HG03521 (cell line): ENCODE data around the gene CELSR3.

Experiments used
- ATAC-seq: cut with Tn5 transposase; IDR thresholded peaks from one replicate; pipeline ENCODE4 v1.9.1; 2021; ENCODE audit warnings: mild to moderate bottlenecking, moderate library complexity; ENCODE audit not compliant: unreplicated experiment

Gene CELSR3, protein sequence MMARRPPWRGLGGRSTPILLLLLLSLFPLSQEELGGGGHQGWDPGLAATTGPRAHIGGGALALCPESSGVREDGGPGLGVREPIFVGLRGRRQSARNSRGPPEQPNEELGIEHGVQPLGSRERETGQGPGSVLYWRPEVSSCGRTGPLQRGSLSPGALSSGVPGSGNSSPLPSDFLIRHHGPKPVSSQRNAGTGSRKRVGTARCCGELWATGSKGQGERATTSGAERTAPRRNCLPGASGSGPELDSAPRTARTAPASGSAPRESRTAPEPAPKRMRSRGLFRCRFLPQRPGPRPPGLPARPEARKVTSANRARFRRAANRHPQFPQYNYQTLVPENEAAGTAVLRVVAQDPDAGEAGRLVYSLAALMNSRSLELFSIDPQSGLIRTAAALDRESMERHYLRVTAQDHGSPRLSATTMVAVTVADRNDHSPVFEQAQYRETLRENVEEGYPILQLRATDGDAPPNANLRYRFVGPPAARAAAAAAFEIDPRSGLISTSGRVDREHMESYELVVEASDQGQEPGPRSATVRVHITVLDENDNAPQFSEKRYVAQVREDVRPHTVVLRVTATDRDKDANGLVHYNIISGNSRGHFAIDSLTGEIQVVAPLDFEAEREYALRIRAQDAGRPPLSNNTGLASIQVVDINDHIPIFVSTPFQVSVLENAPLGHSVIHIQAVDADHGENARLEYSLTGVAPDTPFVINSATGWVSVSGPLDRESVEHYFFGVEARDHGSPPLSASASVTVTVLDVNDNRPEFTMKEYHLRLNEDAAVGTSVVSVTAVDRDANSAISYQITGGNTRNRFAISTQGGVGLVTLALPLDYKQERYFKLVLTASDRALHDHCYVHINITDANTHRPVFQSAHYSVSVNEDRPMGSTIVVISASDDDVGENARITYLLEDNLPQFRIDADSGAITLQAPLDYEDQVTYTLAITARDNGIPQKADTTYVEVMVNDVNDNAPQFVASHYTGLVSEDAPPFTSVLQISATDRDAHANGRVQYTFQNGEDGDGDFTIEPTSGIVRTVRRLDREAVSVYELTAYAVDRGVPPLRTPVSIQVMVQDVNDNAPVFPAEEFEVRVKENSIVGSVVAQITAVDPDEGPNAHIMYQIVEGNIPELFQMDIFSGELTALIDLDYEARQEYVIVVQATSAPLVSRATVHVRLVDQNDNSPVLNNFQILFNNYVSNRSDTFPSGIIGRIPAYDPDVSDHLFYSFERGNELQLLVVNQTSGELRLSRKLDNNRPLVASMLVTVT (N-terminal part only)

DNA sequence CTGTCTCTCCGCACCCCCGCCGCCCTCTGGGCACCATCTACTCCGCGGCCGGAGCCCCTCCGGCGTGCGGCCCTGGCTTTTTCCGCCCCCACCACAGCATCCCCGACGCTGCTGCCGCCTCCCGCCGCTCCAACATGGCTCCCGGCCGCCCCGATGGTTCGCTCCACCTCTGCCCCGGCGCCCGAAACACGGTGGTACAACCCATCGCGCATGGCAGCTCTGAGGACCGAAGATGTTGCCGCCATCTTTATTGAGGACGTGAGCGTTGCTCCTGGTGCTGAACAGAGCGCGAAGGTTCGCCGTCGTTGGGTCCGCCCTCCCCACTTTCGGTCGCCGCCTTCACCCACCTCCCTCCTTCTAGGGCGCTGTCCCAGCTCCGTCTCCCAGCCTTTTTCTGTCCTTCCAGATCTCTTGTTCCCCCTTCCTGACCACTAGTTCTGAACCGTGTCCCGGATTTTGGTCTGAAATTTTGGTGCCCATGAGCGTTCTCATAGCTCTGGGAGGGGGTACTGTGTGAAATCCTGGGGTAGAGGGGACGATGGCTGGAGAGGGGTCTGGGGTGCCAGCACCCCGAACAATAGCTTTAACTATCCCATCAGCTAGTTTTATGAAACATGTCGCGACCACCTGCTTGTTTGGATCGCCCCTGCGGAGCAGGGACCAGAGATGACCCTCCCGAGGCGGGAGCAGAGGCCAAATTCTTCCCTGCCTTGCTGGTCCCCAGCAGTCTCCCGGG is at the start of gene CELSR3:
CELSR3 (minus strand) TSS at position 134 of the 736 bp plus-strand sequence. CDS start 252 bp downstream, outside the sequence.
- no peak for ATAC-seq

DNA sequence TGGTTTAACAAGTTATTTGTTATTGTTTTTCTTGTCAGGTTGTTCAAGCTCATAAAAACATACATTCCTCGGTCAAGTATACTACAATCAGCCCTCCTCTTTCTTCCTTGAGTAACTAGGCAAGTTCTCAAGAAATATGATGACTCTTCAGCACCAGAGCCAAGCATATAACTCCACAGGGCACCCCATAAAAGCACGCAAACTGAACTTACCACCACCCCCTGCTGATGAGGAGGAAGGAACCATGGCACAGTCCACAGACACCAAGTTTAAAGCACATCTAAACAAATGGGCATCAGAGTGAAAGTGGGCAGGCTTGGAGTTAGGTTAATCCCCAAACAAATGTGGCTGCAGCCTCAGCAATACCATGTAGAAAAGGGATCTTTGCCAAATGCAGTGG is 49.0 kb upstream of the CELSR3 start:
- ATAC-seq = no peak

DNA sequence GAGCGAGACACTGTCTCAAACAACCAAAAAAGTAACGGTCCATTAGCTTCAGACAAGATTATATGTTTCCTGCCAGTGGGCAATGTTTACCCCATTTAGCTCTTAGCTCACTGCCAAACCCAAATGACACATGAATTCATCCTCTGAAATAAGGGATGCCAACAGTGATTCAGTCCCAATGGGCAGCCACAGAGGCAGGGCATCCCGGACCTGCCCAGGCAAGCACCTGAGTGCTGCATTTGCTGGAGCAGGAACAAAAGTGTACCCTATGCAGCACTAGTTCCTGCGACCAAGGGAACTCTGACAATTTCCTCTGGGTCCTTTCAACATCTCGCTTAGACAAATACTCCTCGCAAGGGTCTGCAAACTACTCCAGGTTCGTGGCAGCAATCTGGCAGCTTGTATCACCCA is 46.4 kb upstream of the CELSR3 start:
- no peak for ATAC-seq

DNA sequence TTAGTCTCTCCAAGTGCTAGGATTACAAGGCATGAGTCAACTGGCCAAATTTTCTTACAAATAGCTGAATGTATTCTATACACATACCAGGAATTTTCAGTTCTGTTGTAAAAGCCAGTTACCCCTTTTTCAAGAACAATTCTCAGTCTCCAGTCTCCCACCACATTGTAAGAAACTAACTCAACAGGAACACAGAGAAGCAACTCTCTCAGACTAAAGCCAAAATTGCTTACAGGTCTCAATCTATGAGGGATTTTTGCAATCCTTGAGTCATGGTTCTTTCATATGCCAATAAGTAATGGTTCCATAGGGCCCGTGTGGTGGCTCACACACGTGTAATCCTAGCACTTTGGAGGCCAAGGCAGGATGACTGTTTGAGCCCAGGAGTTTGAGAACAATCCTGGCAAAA is 45.8 kb upstream of the CELSR3 start:
- no peak for ATAC-seq

DNA sequence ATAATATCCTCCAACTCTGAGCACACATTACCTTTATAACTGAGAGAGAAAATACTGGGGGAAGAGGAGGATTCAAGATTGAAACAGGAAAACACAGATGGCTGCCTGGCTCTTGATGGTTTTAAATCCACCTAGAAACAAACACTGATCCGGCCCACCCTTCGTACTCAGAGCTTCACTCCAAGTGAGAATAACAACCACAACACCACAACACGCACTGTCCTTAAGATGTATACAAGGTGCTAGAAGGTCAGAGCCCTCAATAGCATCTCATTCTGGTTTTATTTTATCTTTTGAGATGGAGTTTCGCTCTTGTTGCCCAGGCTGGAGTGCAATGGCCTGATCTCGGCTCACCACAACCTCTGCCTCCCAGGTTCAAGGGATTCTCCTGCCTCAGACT is 44.5 kb upstream of the CELSR3 start:
- no peak for ATAC-seq

DNA sequence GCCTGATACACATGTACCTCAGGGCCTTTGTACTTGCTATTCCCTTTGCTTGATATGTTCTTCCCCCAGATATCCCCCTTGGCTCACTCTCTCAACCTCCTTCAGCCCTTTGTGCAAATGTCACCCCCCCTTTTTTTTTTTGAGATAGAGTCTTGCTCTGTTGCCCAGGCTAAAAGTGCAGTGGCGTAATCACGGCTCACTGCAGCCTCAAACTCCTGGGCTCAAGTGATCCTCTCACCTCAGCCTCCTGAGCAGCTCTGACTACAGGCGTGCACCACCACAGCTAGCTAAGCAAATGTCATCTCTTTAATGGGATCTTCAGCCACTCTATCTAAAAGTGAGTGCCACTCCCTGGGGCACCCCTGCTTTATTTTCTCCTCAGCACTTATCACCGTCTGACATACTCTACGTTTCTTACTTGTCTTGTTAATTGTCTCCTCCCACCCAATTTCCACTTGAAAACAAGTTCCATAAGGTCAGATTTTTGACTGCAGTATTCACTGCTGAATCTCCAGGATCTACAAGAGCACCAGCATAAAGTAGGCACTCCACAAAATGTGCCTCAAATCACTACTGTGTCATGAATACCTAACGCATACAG is 39.7 kb upstream of the CELSR3 start:
- ATAC-seq = no peak

DNA sequence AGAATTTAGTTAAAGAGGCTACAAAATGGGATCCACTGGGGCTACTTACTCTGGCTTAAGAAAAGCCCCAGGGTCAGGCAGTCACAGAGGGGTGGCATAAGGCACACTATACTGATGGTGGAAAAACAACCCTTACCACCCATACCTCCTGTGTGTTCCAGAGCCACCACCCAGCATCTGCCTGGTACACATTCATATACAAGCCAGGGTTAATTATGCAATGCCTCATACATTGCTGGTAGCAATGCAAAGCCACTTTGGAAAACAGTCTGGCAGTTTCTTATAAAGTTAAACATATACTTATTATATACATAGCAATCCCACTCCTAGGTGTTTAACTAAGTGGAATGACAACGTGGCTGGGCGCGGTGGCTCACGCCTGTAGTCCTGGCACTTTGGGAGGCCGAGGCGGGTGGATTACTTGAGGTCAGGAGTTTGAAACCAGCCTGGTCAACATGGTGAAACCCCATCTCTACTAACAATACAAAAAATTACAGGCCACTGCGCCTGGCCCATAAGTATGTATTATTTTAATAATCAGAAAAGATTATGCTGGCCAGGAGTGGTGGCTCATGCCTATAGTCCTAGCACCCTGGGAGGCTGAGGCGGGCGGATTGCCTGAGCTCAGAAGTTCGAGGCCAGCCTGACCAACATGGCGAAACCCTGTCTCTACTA is 38.2 kb upstream of the CELSR3 start:
- no peak for ATAC-seq

DNA sequence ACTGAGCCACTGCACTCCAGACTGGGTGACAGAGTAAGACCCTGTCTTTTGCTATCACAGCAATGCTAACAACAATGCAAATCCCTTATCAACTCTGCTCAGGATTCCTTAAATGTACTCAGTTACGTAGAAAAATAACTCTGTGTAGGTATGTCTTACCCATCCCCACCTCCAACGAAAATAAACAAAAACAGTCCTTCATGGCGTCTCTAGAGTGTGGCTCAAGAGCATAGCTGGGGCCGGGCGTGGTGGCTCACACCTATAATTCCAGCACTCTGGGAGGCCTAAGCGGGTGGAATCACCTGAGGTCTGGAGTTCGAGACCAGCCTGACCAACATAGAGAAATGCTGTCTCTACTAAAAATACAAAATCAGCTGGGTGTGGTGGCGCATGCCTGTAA is 36.2 kb upstream of the CELSR3 start:
- no peak for ATAC-seq

DNA sequence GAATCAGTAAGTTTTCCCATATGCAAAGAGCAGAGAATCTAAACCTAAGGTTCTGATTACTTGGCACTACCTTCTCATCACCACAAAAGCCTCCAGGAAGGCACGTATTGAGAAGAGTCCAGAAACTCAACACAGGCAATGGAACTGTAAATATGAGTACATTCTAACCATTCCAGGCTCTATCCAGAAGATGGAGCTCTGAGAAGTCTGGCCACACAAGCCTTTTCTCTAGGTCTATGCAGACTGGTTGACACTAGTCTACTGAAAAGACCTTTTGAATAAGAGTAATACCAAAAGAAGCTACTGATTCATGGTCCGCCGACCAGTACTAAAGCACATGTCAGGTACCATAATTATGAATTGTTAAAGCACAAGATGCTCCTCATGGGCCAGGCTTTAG is 35.3 kb upstream of the CELSR3 start:
- ATAC-seq = no peak

DNA sequence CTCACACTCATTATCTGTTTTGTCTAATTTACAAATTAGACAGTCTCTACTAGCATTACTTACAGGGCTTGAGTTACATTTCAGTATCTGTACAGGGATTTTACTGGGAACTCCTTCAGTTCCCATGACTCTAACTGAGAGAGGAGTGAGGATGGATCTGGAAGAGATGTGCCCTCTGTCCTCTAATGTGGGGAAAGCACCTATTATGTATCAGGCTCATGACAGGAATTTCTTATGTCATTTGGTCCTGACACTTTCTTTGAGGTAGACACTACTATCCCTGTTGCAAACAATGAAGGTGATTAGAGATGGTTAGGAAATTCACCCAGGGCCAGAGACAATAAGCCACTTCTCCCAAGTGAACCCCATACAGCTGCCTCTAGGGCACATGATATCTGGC is 33.9 kb upstream of the CELSR3 start:
- no peak for ATAC-seq

DNA sequence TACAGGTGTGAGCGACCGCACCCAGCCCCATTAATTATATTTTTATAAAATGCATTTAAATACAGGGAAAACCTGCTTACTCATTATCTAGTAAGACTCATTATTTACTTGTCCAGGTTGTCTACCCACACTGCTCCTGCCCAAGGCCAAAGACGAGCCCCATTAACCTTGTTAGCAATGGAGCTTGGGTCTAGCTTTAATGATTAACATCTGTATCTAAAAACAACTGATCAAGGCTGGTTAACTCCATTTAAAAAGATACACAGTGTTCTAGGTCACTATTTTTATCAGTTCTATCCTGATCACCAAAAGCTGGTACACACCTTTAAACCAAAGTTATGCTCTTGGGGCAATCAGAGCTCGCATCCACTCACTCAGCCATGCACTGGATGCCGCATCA is 33.5 kb upstream of the CELSR3 start:
- no peak for ATAC-seq

DNA sequence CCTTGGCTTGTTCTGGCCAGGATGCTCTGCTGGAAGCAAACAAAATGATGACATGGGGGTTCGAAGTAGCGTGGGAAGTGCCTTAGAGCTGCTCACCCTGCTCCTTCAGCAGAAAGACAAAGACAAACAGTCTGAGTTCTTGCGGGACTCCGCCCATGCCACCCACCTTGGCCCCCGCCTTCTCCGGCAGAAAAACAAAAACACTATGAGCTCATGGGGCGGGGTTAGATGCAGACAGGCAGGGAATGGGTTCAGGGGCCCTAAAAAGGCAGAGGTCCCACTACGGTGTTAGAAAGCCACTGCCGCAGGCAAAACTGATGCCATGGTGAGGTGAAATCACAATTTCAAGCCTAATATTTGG is 32.7 kb upstream of the CELSR3 start:
- ATAC-seq = no peak

DNA sequence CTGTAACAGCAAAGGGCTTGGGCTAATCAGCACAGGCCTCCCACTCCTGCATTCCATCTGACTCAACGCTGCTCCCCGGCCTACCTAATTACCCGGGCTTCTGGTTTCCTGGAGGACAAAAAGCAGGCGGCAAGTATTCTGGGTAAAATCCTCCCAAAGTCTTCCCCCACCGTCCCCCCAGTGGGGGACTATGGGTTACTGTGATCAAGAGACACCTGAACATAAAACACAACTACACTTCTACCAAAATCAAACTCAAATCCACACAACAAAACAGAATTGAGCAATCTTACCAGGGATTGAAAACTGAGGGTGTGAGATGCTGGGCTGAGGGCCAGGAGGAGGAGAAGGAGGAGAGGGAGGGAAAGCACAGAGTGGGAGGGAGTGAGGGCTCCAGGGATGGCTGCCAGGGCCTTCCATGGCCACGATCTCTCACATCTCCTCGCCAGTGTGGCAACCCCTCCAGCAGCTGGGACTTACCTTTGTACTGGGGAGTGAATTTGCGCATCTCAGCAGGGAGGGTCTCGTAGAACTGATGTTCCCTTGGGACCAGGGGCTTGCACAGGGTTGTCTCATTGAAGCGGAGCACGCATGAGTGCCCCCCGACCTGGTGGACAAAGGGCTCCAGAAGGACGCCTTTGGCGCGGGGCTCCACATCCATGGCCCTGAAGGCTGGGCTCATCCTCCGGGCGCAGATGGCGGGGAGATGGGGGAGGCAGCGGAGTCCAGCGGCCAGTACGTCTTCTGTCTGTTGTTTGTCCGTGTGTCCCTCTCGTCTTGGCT is 32.1 kb upstream of the CELSR3 start:
- no peak for ATAC-seq

DNA sequence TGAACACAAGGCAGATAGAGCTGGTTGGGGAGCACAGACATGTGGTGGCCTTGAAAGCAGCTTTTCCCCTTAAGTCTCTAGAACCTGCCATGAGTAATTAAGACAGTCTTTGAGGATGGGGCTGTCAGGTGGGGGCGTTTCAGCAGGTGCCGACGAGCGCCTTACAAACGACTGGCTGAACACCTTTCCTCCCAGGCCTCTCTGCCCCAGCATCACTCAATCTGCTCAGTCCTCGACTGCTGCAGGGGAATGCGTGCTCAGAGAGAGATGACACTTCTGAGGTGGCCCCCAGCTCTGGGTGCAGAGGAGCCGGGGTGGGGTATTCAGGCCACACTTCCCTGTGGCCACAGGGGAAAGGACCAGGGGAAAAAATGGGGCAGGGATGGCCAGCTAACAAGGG is 31.1 kb upstream of the CELSR3 start:
- ATAC-seq = no peak

DNA sequence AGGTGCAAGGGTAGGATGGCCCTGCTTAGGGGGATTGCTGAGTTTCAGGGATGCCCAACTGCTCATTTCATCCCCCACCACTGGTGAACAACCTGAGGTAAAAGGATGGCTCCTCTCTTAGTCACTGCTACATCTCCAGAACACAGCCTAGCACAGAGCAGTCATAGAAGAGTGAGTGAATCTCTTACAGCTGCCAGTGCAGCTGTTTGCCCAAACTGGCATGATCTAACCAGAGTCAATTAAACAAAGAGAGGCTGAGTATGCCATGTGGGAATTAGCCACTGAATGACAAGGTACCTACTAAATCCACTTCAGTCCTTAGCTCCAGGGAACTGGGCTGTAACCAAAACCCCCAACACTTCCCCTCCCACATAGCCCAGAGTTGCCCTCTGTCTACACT is 29.9 kb upstream of the CELSR3 start:
- no peak for ATAC-seq

DNA sequence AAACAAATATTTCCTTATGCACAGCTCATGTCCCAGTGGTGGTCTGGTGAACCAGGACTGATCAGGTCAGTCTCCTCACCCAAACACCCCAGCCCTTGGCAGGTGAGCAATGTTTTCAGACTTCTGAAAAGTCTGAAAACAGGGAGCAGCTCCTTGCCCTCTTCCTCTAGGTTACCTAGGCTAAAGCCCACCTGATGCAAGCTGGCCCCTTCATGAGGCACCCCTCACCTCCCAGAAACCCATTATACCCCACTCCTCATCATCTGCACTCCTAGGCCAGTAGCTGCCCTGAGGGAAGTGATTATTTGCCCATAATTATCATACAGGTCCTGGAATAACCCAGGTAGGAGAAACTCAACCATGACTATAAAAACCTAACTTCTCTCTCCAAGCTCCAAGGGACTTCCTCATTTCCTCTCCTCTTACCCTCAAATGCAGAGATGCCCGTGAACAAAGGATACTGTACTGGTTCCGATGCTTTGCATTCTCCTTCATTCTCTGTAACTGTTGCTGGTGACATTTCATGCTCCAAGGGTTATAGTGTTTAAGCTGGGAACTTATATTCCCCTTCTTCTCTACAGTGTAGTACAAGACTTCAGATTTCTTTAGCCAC is 28.3 kb upstream of the CELSR3 start:
- ATAC-seq = no peak

DNA sequence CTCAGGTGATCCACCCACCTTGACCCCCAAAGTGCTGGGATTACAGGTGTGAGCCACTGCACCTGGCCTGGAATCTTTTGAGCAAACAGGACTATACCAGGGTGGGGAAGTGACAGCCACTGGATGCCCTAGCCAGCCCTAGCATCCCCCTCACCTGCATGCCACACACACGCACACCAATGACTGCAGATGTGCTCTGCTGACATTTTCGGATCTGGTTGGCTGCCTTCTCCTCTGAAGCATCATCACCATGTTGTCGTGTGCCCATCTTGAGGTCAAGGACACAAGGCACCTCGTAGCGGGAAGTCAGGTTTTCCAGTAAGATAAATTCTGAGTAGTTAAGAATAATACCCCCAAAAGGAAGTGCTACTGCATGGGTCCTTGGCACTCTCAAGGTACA is 26.7 kb upstream of the CELSR3 start:
- no peak for ATAC-seq

DNA sequence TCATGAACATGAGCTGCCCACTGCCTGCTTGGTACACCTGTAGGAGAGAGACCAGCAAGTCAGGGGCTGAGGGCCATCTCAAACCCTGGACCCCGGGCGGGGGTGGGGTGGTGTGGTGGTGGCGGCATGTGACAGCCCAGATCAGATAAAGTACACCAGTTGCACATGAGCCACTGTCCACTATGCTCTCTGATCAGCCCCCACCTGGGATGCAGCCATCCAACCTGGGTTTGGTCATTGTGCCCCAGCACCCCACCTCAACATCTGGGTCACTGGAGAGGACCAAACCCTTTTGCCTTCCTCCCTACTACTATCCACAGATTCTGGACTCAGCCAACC is 26.0 kb upstream of the CELSR3 start:
- no peak for ATAC-seq
